Endothelial cell of umbilical vein (primary cell): ENCODE data around the gene PALM. TPM values are rescaled to one million over a fixed set of nuclear protein-coding genes. Genes with fewer than 3 reads are reported as not detected.

ENCODE experiments used
- BruUV-seq: library from RNA; stranded (reverse); fragments of 400-500 nt; replicated peaks from 2 replicates; lab custom pipeline; 2021; lab: Mats Ljungman, UMichigan
- CTCF ChIA-PET: fragments of 300-600, 350-600 bp; sonication (Branson Sonifier 250); formaldehyde crosslinking; loops from one replicate; lab custom pipeline; 2021; ENCODE audit warnings: antibody characterized with exemption, inconsistent platforms; lab: Charles Lee
- POLR2A ChIA-PET: fragments of 300-600, 350-600 bp; sonication (Branson Sonifier 250); formaldehyde crosslinking; loops from one replicate; lab custom pipeline; 2021; ENCODE audit warnings: antibody characterized with exemption, inconsistent platforms; lab: Charles Lee
- DNase-seq: peaks from one replicate; pipeline ENCODE4 v3.0.0-alpha.2; 2011; ENCODE audit warnings: low read depth, low spot score
- FAIRE-seq: peaks from 2 replicates; lab custom pipeline; 2011; peaks lifted over from hg19 to GRCh38; lab: Jason Lieb, UNC
- H2AFZ ChIP-seq: 2 replicates; pipeline ENCODE4 v1.6.0; 2012; ENCODE audit warnings: low read depth, low read length, control low read depth, inconsistent platforms
- H3K27ac ChIP-seq: 2 replicates; pipeline ENCODE4 v1.5.1; 2011; ENCODE audit warnings: low read depth, mild to moderate bottlenecking, control low read depth, low read length, moderate library complexity; ENCODE audit not compliant: insufficient read depth
- H3K27me3 ChIP-seq, 2 experiments: 2 replicates each; pipeline versions ENCODE4 v1.6.0 to v1.6.1; 2011; ENCODE audit warnings: low read length in 2 of 2, mixed read lengths in 1 of 2; ENCODE audit not compliant: control insufficient read depth in 2 of 2, insufficient read depth in 2 of 2
- H3K36me3 ChIP-seq, 2 experiments: 2 replicates in 1 of 2; 3 replicates in 1 of 2; pipeline ENCODE4 v1.5.1; 2011; ENCODE audit warnings: low read length in 2 of 2, mild to moderate bottlenecking in 1 of 2, moderate library complexity in 1 of 2; ENCODE audit not compliant: control insufficient read depth in 2 of 2, insufficient read depth in 2 of 2; ENCODE audit errors: extremely low read depth in 1 of 2
- H3K4me1 ChIP-seq: 3 replicates; pipeline ENCODE4 v1.5.1; 2011; ENCODE audit warnings: mild to moderate bottlenecking, low read length; ENCODE audit not compliant: control insufficient read depth, insufficient read depth; ENCODE audit errors: extremely low read depth
- H3K4me2 ChIP-seq: 2 replicates; pipeline ENCODE4 v1.6.1; 2011; ENCODE audit warnings: low read length, control low read depth, mixed read lengths; ENCODE audit not compliant: insufficient read depth
- H3K4me3 ChIP-seq, 3 experiments: fragments of 200-600 bp in 1 of 3; sonication (generic), shearing (Covaris generic) in 1 of 3; replicated peaks in 1 of 3; 2 replicates each; pipeline ENCODE4 v1.5.1; 2011 to 2016; ENCODE audit warnings: control low read depth in 3 of 3, low read length in 3 of 3, mild to moderate bottlenecking in 2 of 3, inconsistent platforms in 1 of 3, low read depth in 1 of 3, moderate library complexity in 1 of 3; ENCODE audit not compliant: insufficient read depth in 1 of 3
- H3K79me2 ChIP-seq: 2 replicates; pipeline ENCODE4 v1.6.0; 2012; ENCODE audit warnings: low read length, inconsistent platforms; ENCODE audit not compliant: control insufficient read depth, insufficient read depth
- H3K9ac ChIP-seq: replicated peaks from 2 replicates; pipeline ENCODE3; 2011; ENCODE audit warnings: low read length, control low read depth; ENCODE audit not compliant: insufficient read depth; ENCODE audit errors: extremely low read depth
- H3K9me1 ChIP-seq: replicated peaks from 3 replicates; pipeline ENCODE4 v1.6.0; 2011; ENCODE audit warnings: mild to moderate bottlenecking, low read length; ENCODE audit not compliant: control insufficient read depth, insufficient read depth; ENCODE audit errors: extremely low read depth
- H3K9me3 ChIP-seq: replicated peaks from 2 replicates; pipeline ENCODE4 v1.5.1; 2012; ENCODE audit warnings: low read length, inconsistent platforms; ENCODE audit not compliant: control insufficient read depth, insufficient read depth
- H4K20me1 ChIP-seq: replicated peaks from 2 replicates; pipeline ENCODE3; 2011; ENCODE audit warnings: mild to moderate bottlenecking, low read length; ENCODE audit not compliant: control insufficient read depth, insufficient read depth; ENCODE audit errors: extremely low read depth
- EZH2 ChIP-seq: IDR thresholded peaks from 2 replicates; pipeline ENCODE4 v1.6.1; 2012; ENCODE audit warnings: borderline replicate concordance, low read depth, mild to moderate bottlenecking, moderate library complexity, low read length, inconsistent platforms; ENCODE audit not compliant: severe bottlenecking
- FOS ChIP-seq: IDR thresholded peaks from 2 replicates; pipeline ENCODE4 v1.6.1; 2011; ENCODE audit warnings: mild to moderate bottlenecking, low read length, moderate library complexity, borderline replicate concordance; ENCODE audit not compliant: insufficient read depth
- GATA2 ChIP-seq: IDR thresholded peaks from 2 replicates; pipeline ENCODE4 v1.7.0; 2011; ENCODE audit warnings: low read depth, mild to moderate bottlenecking, moderate library complexity, mixed read lengths, low read length; ENCODE audit not compliant: insufficient read length, insufficient read depth
- JUN ChIP-seq: IDR thresholded peaks from 2 replicates; pipeline ENCODE4 v1.6.1; 2011; ENCODE audit warnings: borderline replicate concordance, low read depth; ENCODE audit not compliant: insufficient read length, insufficient read depth
- MYC ChIP-seq: IDR thresholded peaks from one replicate; pipeline ENCODE4 v1.6.1; 2011; ENCODE audit warnings: mild to moderate bottlenecking, low read depth, low read length
- POLR2A ChIP-seq: IDR thresholded peaks from 2 replicates; pipeline ENCODE4 v1.6.1; 2012; ENCODE audit warnings: low read depth, mild to moderate bottlenecking, control low read depth, low read length
- POLR2AphosphoS5 ChIP-seq: IDR thresholded peaks from 2 replicates; pipeline ENCODE4 v1.6.1; 2012; ENCODE audit warnings: low read depth, mild to moderate bottlenecking, control low read depth, low read length, moderate library complexity; ENCODE audit not compliant: insufficient read depth
- dilution Hi-C: fragments of 300-500 bp; cut with MboI; formaldehyde crosslinking; loops from one replicate; pipeline ENCODE4 v1.15.0; 2019; ENCODE audit warnings: low sequenced_read_pairs; ENCODE audit not compliant: extremely low pct_ligation_motif_present
- intact Hi-C: fragments of 100-400 bp; cut with micrococcal nuclease; formaldehyde crosslinking; loops from one replicate; pipeline ENCODE4 v1.10.0; 2022
- polyA plus RNA-seq, 4 experiments: library from polyadenylated mRNA; depleted of rRNA in 3 of 4; stranded (reverse) in 3 of 4; unstranded in 1 of 4; fragments of >200 nt; gene quantifications; 2 replicates each; pipeline versions ENCODE4 v1.2.1 to v1.2.3, GENCODE V29; 2011 to 2012; ENCODE audit warnings: missing spikeins in 1 of 4
- total RNA-seq: library from RNA; stranded (reverse); gene quantifications from 2 replicates; pipeline ENCODE4 v1.2.3, GENCODE V29; 2021
- TF ChIP-seq, protein P1 (sequence below), 2 donors: IDR thresholded peaks; 1 replicate in 1 of 2; 2 replicates in 1 of 2; pipeline ENCODE4 v1.5.1; 2011; ENCODE audit warnings: low read length in 2 of 2, mild to moderate bottlenecking in 2 of 2, moderate library complexity in 2 of 2, control low read depth in 1 of 2, inconsistent platforms in 1 of 2, low read depth in 1 of 2; ENCODE audit not compliant: insufficient read depth in 1 of 2; ENCODE audit errors: extremely low read depth in 1 of 2
- TF ChIP-seq, protein P2 (sequence below): IDR thresholded peaks from 2 replicates; pipeline ENCODE4 v1.6.1; 2011; ENCODE audit not compliant: insufficient read depth, insufficient read length

Gene PALM
- total and polyA plus RNA-seq, 2 donors (not counting 3 experiments of a cell fraction or from before 2014, with no cell fraction given): 3.9 to 31.8 TPM

DNA sequence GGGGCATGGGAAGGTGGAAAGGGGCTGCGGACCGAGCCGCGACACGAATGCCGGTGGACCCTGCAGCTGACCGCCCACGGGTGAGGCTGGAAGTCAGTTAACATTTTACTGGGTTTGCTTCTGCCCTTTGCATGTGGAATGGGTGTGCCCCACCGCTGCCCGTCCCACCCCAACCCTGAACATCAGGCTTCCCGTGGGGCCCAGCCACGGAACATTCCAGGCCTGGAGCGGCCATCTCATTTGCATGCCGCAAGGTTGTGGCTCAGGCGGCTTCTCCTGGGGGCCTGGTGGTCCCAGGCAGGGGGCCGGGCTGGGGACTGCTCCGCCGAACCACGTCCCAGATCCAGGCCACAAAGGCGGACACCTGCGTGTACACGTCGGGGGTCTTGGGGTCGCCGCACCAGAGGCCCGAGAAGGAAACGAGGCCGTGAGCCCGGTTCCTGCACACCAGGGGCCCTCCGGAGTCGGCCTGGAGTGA, 23.2 kb upstream of the PALM start:
- TF ChIP-seq MYC (no peak), FOS (no peak), GATA2 (no peak), POLR2A (no peak), EZH2 (no peak), POLR2AphosphoS5 (no peak), JUN (no peak)
- TF ChIP-seq, protein P1, sequence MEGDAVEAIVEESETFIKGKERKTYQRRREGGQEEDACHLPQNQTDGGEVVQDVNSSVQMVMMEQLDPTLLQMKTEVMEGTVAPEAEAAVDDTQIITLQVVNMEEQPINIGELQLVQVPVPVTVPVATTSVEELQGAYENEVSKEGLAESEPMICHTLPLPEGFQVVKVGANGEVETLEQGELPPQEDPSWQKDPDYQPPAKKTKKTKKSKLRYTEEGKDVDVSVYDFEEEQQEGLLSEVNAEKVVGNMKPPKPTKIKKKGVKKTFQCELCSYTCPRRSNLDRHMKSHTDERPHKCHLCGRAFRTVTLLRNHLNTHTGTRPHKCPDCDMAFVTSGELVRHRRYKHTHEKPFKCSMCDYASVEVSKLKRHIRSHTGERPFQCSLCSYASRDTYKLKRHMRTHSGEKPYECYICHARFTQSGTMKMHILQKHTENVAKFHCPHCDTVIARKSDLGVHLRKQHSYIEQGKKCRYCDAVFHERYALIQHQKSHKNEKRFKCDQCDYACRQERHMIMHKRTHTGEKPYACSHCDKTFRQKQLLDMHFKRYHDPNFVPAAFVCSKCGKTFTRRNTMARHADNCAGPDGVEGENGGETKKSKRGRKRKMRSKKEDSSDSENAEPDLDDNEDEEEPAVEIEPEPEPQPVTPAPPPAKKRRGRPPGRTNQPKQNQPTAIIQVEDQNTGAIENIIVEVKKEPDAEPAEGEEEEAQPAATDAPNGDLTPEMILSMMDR (IDR thresholded peaks at IDR 0.05; ENCODE audit: extremely low read depth in 1 of 2, insufficient read depth in 1 of 2, low read depth in 1 of 2, low read length in 2 of 2): no peak
- TF ChIP-seq, protein P2, sequence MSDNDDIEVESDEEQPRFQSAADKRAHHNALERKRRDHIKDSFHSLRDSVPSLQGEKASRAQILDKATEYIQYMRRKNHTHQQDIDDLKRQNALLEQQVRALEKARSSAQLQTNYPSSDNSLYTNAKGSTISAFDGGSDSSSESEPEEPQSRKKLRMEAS: no peak
- no TSS peak for BruUV-seq
- POLR2A ChIA-PET: no interaction called here
- FAIRE-seq (no peak), DNase-seq (no peak)
- no peaks in the 10 kb centered on the region for H3K79me2 ChIP-seq
- H3K4me1 ChIP-seq: no peaks in the 10 kb centered on the region
- no peaks in the 10 kb centered on the region for H3K27me3 ChIP-seq
- H2AFZ ChIP-seq: no peak overlapping the region
- CTCF ChIA-PET: no interaction called here
- H3K9ac ChIP-seq: no peak overlapping the region
- dilution Hi-C loops (no loop called here), intact Hi-C loops (no loop called here)
- no peak overlapping the region for H3K27ac ChIP-seq
- no peak overlapping the region for H3K4me3 ChIP-seq
- H3K4me2 ChIP-seq: no peak overlapping the region
- no peaks in the 10 kb centered on the region for H4K20me1 ChIP-seq
- no peaks in the 10 kb centered on the region for H3K9me3 ChIP-seq
- H3K9me1 ChIP-seq: no peaks in the 10 kb centered on the region
- H3K36me3 ChIP-seq: no peaks in the 10 kb centered on the region
